T-helper 9 cell (primary cell): ENCODE data around the gene TRPM3.

Source experiments
- DNase-seq: peaks from one replicate; pipeline ENCODE4 v3.0.0-alpha.2; 2020

TRPM3 gene

GRCh38 chr9:70539526-70539925 is 581.9 kb downstream of the TRPM3 start:
- no peak for DNase-seq

GRCh38 chr9:70539001-70539400 is 582.4 kb downstream of the TRPM3 start:
- DNase-seq = no peak

- DNase-seq = no peak
Observed at GRCh38 chr9:70537084-70537483, 584.3 kb downstream of the TRPM3 start.

GRCh38 chr9:70535546-70536323 is 585.7 kb downstream of the TRPM3 start:
- DNase-seq = no peak

GRCh38 chr9:70534471-70534870 is 587.0 kb downstream of the TRPM3 start:
- DNase-seq = no peak

GRCh38 chr9:70534061-70534460 is 587.4 kb downstream of the TRPM3 start:
- no peak for DNase-seq

GRCh38 chr9:70533492-70533891 is 587.9 kb downstream of the TRPM3 start:
- no peak for DNase-seq

- no peak for DNase-seq
Observed at GRCh38 chr9:70532716-70533115, 588.7 kb downstream of the TRPM3 start.

- no peak for DNase-seq
Observed at GRCh38 chr9:70531311-70531710, 590.1 kb downstream of the TRPM3 start.

- DNase-seq = no peak
Observed at GRCh38 chr9:70530716-70531115, 590.7 kb downstream of the TRPM3 start.

GRCh38 chr9:70529833-70530232 is 591.6 kb downstream of the TRPM3 start:
- DNase-seq = no peak

- no peak for DNase-seq
Observed at GRCh38 chr9:70529377-70529776, 592.0 kb downstream of the TRPM3 start.

- DNase-seq = no peak
Observed at GRCh38 chr9:70526902-70527301, 594.5 kb downstream of the TRPM3 start.

GRCh38 chr9:70525519-70525918 is 595.9 kb downstream of the TRPM3 start:
- DNase-seq = no peak

- DNase-seq = no peak
Observed at GRCh38 chr9:70519912-70520724, 601.3 kb downstream of the TRPM3 start.

GRCh38 chr9:70517926-70518610 is 603.4 kb downstream of the TRPM3 start:
- no peak for DNase-seq

- no peak for DNase-seq
Observed at GRCh38 chr9:70514273-70514672, 607.1 kb downstream of the TRPM3 start.

- no peak for DNase-seq
Observed at GRCh38 chr9:70511858-70512257, 609.6 kb downstream of the TRPM3 start.

- no peak for DNase-seq
Observed at GRCh38 chr9:70510157-70510770, 611.2 kb downstream of the TRPM3 start.

- no peak for DNase-seq
Observed at GRCh38 chr9:70506159-70506558, 615.3 kb downstream of the TRPM3 start.

- DNase-seq = no peak
Observed at GRCh38 chr9:70504834-70505233, 616.6 kb downstream of the TRPM3 start.

GRCh38 chr9:70502690-70503089 is 618.7 kb downstream of the TRPM3 start:
- DNase-seq = no peak

- no peak for DNase-seq
Observed at GRCh38 chr9:70500793-70501192, 620.6 kb downstream of the TRPM3 start.
